ENCODE results near the gene LNX1. TPM values are rescaled to one million over a fixed set of nuclear protein-coding genes. Genes with fewer than 3 reads are reported as not detected.

Gene LNX1
- total RNA-seq, 2 experiments from 2014 or later, result not detected

DNA sequence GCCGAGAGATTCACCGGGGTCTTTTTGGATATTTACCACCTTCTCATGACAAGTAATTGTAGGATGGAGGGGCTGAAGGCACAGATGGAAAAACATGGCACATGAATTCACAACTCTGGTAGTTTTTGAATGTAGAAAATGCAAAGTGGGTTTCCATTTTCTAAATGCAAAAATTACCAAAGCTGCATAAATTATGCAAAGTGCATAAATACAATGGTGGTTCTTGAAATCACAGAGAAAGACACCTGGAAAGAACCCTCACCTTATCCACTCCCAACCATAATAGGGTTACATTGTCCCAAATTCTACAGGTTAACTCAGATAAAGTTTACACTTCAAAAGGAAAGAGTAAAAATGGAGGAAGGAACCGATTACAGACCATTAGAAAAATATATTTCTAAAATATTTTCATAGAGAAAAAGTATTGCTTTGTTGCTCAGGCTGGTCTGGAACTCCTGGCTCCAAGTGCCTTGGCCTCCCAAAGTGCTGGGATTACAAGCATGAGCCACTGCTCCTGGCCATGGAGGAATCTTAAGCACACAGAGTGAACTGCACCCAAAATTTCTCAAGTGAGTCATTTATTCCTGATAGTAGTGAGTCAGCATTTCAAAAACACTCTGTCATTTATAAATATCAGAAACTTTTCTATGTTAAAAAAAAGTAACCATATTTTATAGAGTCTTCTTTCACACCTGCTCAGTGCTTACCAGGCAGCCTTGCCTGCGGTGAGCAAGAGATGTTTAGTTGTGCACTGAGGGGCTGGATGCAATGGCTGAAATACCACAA, 112.4 kb downstream of the LNX1 start:
- no peak overlapping the region for H2AFZ ChIP-seq (ENCODE audit: low read length)
- CTCF ChIA-PET (ENCODE audit: unreplicated experiment), result no interaction called here
- no peak overlapping the region for H3K27ac ChIP-seq (ENCODE audit: low read depth, low read length, poor library complexity, severe bottlenecking)
- no peak for TF ChIP-seq EZH2phosphoT487 (IDR thresholded peaks at IDR 0.05; ENCODE audit: borderline replicate concordance, low read depth, low read length)
- TF ChIP-seq, protein P1, sequence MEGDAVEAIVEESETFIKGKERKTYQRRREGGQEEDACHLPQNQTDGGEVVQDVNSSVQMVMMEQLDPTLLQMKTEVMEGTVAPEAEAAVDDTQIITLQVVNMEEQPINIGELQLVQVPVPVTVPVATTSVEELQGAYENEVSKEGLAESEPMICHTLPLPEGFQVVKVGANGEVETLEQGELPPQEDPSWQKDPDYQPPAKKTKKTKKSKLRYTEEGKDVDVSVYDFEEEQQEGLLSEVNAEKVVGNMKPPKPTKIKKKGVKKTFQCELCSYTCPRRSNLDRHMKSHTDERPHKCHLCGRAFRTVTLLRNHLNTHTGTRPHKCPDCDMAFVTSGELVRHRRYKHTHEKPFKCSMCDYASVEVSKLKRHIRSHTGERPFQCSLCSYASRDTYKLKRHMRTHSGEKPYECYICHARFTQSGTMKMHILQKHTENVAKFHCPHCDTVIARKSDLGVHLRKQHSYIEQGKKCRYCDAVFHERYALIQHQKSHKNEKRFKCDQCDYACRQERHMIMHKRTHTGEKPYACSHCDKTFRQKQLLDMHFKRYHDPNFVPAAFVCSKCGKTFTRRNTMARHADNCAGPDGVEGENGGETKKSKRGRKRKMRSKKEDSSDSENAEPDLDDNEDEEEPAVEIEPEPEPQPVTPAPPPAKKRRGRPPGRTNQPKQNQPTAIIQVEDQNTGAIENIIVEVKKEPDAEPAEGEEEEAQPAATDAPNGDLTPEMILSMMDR (conservative IDR thresholded peaks at IDR 0.05; ENCODE audit: low read length), result no peak
- H3K9me3 ChIP-seq (ENCODE audit: low read length), result no peaks in the 10 kb centered on the region
- no peaks in the 10 kb centered on the region for H3K4me1 ChIP-seq (ENCODE audit: insufficient read depth, low read length, poor library complexity, severe bottlenecking)
- intact Hi-C loops (cut with micrococcal nuclease; ENCODE audit: unreplicated experiment), result no loop called here
- H3K9me2 ChIP-seq (ENCODE audit: insufficient read depth, low read length), result no peaks in the 10 kb centered on the region
- no TSS peak for BruUV-seq (replicated peaks)
- DNase-seq (ENCODE audit: low spot score), result no peak
- H3K36me3 ChIP-seq (ENCODE audit: insufficient read depth, low read length), result no peaks in the 10 kb centered on the region
- no peak overlapping the region for H3K4me3 ChIP-seq (ENCODE audit: low read depth, low read length, poor library complexity, severe bottlenecking)
- POLR2A ChIA-PET, result no interaction called here
- no peaks in the 10 kb centered on the region for H3K79me2 ChIP-seq (ENCODE audit: insufficient read depth, low read depth, low read length)
- H4K20me1 ChIP-seq (ENCODE audit: insufficient read depth, low read length), result no peaks in the 10 kb centered on the region
- H3K4me2 ChIP-seq (ENCODE audit: low read length), result no peak overlapping the region

- H3K9me3 ChIP-seq (ENCODE audit: low read length), result no peaks in the 10 kb centered on the region
- no peaks in the 10 kb centered on the region for H3K4me1 ChIP-seq (ENCODE audit: insufficient read depth, low read length, poor library complexity, severe bottlenecking)
- BruUV-seq (replicated peaks), result no TSS peak
- no peak for DNase-seq (ENCODE audit: low spot score)
- no peak overlapping the region for H3K4me2 ChIP-seq (ENCODE audit: low read length)
- ChIA-PET POLR2A (interaction anchor here (0.7 to 1.6 kb wide), 3 partner anchors 12 to 51 kb away, joined by 3 to 5 read pairs (median 4); no protein-coding TSS in a partner anchor), CTCF (ENCODE audit: unreplicated experiment) (interaction anchor here (0.6 kb wide), 1 partner anchor 579 kb away, joined by 3 read pairs; no protein-coding TSS in a partner anchor)
- no peaks in the 10 kb centered on the region for H3K36me3 ChIP-seq (ENCODE audit: insufficient read depth, low read length)
- no peaks in the 10 kb centered on the region for H4K20me1 ChIP-seq (ENCODE audit: insufficient read depth, low read length)
- TF ChIP-seq EZH2phosphoT487 (IDR thresholded peaks at IDR 0.05; ENCODE audit: borderline replicate concordance, low read depth, low read length), result no peak
- TF ChIP-seq, protein P1 (conservative IDR thresholded peaks at IDR 0.05; ENCODE audit: low read length), result no peak
- no peak overlapping the region for H3K27ac ChIP-seq (ENCODE audit: low read depth, low read length, poor library complexity, severe bottlenecking)
- intact Hi-C loops (cut with micrococcal nuclease; ENCODE audit: unreplicated experiment), result no loop called here
- no peak overlapping the region for H2AFZ ChIP-seq (ENCODE audit: low read length)
- no peaks in the 10 kb centered on the region for H3K79me2 ChIP-seq (ENCODE audit: insufficient read depth, low read depth, low read length)
- H3K4me3 ChIP-seq (ENCODE audit: low read depth, low read length, poor library complexity, severe bottlenecking), result no peak overlapping the region
- H3K9me2 ChIP-seq (ENCODE audit: insufficient read depth, low read length), result no peaks in the 10 kb centered on the region
Observed at GRCh38 chr4:53477636-53478035, 113.7 kb downstream of the LNX1 start.

GRCh38 chr4:53477038-53477565, 114.2 kb downstream of the LNX1 start:
- H3K4me3 ChIP-seq (ENCODE audit: low read depth, low read length, poor library complexity, severe bottlenecking), result no peak overlapping the region
- intact Hi-C loops (cut with micrococcal nuclease; ENCODE audit: unreplicated experiment), result no loop called here
- ChIA-PET CTCF (ENCODE audit: unreplicated experiment) (no interaction called here), POLR2A (interaction anchor here (1.1 to 1.6 kb wide), 2 partner anchors 13 to 19 kb away, joined by 4 to 5 read pairs; no protein-coding TSS in a partner anchor)
- no peaks in the 10 kb centered on the region for H3K9me3 ChIP-seq (ENCODE audit: low read length)
- no peak overlapping the region for H3K27ac ChIP-seq (ENCODE audit: low read depth, low read length, poor library complexity, severe bottlenecking)
- no peak for TF ChIP-seq EZH2phosphoT487 (IDR thresholded peaks at IDR 0.05; ENCODE audit: borderline replicate concordance, low read depth, low read length)
- TF ChIP-seq, protein P1 (conservative IDR thresholded peaks at IDR 0.05; ENCODE audit: low read length), result no peak
- H3K4me1 ChIP-seq (ENCODE audit: insufficient read depth, low read length, poor library complexity, severe bottlenecking), result no peaks in the 10 kb centered on the region
- H3K36me3 ChIP-seq (ENCODE audit: insufficient read depth, low read length), result no peaks in the 10 kb centered on the region
- no peaks in the 10 kb centered on the region for H3K79me2 ChIP-seq (ENCODE audit: insufficient read depth, low read depth, low read length)
- H4K20me1 ChIP-seq (ENCODE audit: insufficient read depth, low read length), result no peaks in the 10 kb centered on the region
- BruUV-seq (replicated peaks), result no TSS peak
- no peak overlapping the region for H3K4me2 ChIP-seq (ENCODE audit: low read length)
- H3K9me2 ChIP-seq (ENCODE audit: insufficient read depth, low read length), result no peaks in the 10 kb centered on the region
- H2AFZ ChIP-seq (ENCODE audit: low read length), result no peak overlapping the region
- no peak for DNase-seq (ENCODE audit: low spot score)

Measured in OCI-LY7 (cell line).